HG02642 (cell line): ENCODE data around the gene ARHGEF12.

Source experiments
- ATAC-seq: cut with Tn5 transposase; IDR thresholded peaks from one replicate; pipeline ENCODE4 v1.9.1; 2021; ENCODE audit warnings: mild to moderate bottlenecking; ENCODE audit not compliant: unreplicated experiment, poor library complexity

The ARHGEF12 gene

GRCh38 chr11:120338107-120338933 lies 2.1 kb downstream of the ARHGEF12 start:
- no peak for ATAC-seq

- ATAC-seq = no peak
Observed at GRCh38 chr11:120339394-120339890, 3.2 kb downstream of the ARHGEF12 start.

GRCh38 chr11:120340529-120340928 lies 4.3 kb downstream of the ARHGEF12 start:
- no peak for ATAC-seq

GRCh38 chr11:120342226-120342625 lies 6.0 kb downstream of the ARHGEF12 start:
- ATAC-seq = no peak

GRCh38 chr11:120342678-120343077 lies 6.5 kb downstream of the ARHGEF12 start:
- ATAC-seq = no peak

GRCh38 chr11:120343429-120343828 lies 7.2 kb downstream of the ARHGEF12 start:
- ATAC-seq = peak; percentile 62

GRCh38 chr11:120344302-120345004 lies 8.2 kb downstream of the ARHGEF12 start:
- ATAC-seq = peak; percentile 86

- no peak for ATAC-seq
Observed at GRCh38 chr11:120346233-120346632, 10.0 kb downstream of the ARHGEF12 start.

GRCh38 chr11:120350637-120351036 lies 14.4 kb downstream of the ARHGEF12 start:
- ATAC-seq = no peak

GRCh38 chr11:120352405-120352804 lies 16.2 kb downstream of the ARHGEF12 start:
- no peak for ATAC-seq

GRCh38 chr11:120354068-120354467 lies 17.9 kb downstream of the ARHGEF12 start:
- ATAC-seq = no peak

GRCh38 chr11:120354779-120355178 lies 18.6 kb downstream of the ARHGEF12 start:
- ATAC-seq = no peak

- ATAC-seq = no peak
Observed at GRCh38 chr11:120357620-120358019, 21.4 kb downstream of the ARHGEF12 start.

- ATAC-seq = no peak
Observed at GRCh38 chr11:120358729-120359128, 22.5 kb downstream of the ARHGEF12 start.

- no peak for ATAC-seq
Observed at GRCh38 chr11:120363436-120363835, 27.2 kb downstream of the ARHGEF12 start.

- ATAC-seq = no peak
Observed at GRCh38 chr11:120365512-120365911, 29.3 kb downstream of the ARHGEF12 start.

GRCh38 chr11:120372296-120372695 lies 36.1 kb downstream of the ARHGEF12 start:
- ATAC-seq = no peak

- ATAC-seq = no peak
Observed at GRCh38 chr11:120375076-120375475, 38.9 kb downstream of the ARHGEF12 start.

- no peak for ATAC-seq
Observed at GRCh38 chr11:120376547-120377182, 40.5 kb downstream of the ARHGEF12 start.

- no peak for ATAC-seq
Observed at GRCh38 chr11:120378474-120378873, 42.3 kb downstream of the ARHGEF12 start.

- no peak for ATAC-seq
Observed at GRCh38 chr11:120381401-120381800, 45.2 kb downstream of the ARHGEF12 start.
